Suppressor macrophage treated with lipopolysaccharide for 4 hours (primary cell): ENCODE results near the gene COL23A1.
A peak's percentile ranks its signal among the peaks of the same experiment; 100 is the strongest.

Source experiments
- DNase-seq: peaks from one replicate; pipeline ENCODE4 v3.0.0-alpha.2; 2020

Gene COL23A1

DNA sequence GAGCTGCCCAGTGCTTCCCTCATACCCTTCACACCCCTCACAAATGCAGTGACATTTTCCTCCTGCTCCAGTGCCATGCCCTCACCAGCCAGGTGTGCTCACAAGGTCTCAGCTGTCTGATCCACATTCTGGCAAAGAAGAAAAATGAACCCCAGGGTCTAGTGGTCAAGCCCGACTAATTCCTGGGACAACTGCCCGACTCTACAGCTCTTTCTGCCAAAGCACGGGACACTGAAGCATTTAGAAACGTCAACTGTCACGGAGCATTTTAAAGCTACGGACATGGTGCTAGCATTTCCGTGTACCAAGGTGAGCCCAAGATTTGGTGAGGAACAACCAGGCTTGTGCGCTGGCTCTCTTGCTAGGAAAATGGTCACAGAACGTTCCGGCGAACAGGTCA lies 300.8 kb downstream of the COL23A1 start:
- no peak for DNase-seq

DNA sequence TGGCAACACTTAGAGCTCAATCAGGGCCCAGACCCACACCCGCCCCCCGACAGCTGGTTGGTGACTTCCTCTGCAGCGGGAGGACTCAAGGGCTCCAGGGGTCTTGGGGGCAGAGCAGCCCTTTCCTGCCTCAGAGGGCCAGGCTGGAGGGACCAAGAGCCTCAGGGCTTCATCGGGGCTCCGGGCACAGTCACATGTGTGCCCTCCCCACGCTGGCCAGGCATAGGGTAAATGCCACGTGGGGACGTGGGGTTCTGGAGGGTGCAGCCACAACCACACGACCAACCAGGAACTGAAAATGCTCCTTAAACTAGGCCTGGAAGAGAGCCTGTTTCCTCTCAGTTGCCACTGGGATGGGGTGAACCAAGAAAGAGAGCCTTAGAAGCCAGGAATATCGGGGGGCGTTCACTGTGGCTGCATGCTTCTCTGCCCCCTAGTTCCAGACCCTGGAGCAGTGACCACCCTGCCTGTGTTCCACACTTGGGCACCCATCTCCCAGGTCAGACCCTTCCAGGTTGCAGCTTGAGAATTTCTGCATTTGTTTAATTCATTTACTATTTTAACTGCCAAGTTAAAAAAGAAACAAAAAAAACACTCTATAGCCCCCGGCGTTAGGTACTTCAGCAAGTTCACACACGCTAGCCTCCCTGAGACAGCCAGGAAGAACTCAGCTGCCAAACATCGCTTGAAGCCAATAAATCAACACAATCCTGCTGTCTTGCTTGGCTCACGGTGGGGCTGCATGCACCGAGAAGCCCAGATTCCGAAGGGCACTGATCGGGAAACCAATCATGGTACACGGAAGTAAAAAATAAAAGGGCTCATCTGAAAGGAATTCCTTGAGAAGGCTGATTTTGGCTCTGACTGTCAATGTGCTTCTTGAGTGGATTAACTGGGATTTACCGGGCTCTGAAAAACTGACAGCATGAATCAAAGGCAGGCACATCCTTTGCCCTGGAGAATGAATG lies 301.5 kb downstream of the COL23A1 start:
- DNase-seq = peak; percentile 23

DNA sequence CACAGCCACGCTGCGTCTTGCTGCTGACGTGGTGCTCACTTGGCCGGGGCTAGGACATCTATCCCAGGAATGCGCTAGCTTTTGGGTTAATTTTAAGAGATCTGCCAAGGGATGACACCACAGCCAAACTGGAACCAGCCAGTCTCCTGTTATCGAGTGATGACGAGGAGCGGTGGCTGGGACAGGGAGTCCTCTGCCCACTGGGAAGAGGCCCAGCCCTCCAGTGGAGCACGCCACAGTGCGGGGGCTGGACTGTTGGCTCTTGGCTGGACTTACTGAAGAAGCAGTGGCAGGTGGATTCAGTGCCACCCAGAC lies 302.4 kb downstream of the COL23A1 start:
- DNase-seq = no peak

DNA sequence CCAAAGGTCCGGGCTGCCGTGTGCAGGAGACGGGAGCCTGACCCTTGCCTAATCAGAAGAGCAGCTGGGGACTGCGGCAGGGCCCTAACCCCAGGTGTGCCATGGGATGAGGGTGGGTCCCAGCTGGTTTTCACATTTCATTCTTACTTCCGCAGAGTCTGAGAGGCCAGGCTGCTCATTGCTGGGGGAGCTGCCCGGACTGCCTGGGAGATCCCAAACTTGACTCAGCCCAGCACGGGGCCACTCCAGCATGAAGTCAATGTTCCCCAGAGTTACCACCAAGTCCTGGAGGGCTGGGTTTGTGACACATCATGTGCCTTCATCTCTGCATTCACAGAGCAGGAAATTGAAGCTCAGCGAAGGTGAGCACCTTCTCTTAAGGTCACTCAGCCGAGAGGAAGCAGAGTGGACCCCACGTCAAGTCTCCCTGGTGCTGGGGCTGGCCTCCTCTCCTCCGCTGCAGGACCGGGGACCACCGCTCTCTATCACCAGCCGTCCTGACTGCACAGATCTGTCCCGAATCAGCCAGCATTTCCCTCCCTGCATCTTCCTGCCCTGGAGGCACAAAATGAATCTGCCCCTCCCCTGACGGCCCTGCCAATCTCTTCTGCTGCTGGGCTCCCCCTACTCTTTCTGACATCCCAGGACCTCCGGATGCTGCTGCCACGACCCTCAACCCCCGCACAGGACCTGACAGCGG lies 303.0 kb downstream of the COL23A1 start:
- no peak for DNase-seq

DNA sequence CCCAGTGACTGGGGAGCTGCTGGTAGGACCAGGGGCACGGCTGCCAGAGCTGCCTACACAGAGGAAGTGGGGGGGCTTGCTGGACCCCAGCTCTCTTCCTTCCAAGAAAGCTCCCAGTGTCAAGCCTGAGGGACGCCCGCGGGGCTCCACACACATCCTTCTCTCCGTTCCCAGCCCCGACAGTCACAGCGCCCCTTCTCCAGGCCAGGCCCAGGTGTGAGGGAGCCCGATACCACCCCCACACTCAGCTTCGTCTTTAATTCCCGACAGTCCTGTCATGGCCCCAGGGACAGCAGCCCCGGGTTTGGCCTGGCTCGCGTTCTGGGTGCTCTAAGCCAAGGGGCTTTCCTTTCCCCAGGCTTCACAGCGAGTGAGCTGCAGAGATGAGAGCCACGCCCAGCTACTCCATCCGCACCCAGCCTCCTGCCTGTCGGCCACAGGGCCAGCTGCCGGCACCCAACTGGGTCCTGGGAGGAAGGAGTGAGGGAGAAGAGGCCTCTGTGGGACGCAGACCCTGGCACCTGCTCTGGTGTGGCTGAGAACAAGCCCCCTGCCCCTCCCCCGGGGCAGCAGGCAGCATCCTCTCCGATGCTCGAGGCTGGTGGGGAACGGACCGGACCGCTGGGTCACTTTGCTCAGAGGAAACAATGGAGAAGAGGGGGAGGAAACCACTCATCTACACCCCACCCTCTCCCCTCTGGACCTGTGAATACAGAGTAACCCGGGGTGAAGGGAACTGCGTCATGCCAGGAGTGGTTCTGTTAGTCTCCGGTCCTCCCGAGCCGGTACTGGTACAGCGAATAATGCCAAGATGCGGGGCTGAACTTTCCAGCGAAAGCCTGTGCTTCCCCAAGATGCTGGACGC lies 303.7 kb downstream of the COL23A1 start:
- DNase-seq = no peak

DNA sequence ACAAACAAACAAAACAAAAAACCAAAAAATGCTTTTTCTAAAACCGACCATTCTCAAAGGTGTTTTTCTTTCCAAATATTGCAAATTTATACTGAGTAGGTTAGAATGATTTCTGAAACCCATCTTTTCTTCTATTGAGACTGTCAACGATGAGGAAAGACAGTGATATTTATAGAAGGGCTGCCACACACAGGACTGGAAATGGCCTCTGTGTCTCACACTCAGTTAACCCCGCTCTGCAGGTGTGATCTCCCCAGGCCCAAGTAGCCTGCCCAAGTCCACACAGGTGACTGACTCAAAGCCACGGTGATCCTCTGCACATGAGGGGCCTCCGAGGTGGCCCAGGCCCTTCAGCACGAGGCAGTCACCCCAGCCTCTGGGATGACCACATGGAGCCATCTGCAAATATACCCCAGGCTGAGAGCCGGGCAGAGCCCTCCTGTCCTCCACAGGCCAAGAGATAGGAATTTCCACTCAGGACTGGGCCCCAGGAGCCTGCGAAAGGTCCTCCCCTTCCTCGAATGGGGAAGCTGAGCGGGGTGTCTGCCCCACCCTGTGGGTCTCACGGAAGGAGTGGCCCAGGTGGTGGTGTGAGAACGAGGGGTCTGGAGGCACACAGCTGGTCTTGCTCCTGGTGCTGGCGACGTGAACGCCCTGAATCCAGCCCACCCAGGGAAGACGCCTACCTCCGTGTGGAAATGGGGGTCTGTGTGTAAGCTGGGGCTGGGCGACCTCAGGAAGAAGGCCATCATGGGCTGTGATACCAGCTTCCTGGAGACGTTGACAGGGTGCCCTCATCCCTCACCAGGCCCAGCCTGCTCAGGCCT lies 304.6 kb downstream of the COL23A1 start:
- no peak for DNase-seq

DNA sequence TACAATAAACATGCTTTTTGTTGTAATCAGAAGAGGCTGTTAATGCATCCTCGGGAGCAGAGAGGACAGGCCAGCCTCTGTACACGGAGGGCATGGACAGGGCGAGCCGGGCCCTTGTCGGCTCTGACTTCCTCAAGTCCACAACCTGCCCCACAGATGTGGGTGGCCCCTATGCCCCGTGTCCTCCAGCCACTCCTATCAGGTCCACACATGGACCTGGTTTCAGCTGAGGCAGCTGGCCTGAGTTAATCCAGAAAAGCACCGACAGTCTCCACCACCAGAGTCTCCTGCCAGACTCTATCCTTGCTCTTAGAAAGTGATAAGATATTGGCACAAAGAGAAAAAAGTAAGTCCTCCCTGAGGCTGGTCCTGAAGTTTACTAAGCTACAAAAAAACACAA lies 305.2 kb downstream of the COL23A1 start:
- no peak for DNase-seq

DNA sequence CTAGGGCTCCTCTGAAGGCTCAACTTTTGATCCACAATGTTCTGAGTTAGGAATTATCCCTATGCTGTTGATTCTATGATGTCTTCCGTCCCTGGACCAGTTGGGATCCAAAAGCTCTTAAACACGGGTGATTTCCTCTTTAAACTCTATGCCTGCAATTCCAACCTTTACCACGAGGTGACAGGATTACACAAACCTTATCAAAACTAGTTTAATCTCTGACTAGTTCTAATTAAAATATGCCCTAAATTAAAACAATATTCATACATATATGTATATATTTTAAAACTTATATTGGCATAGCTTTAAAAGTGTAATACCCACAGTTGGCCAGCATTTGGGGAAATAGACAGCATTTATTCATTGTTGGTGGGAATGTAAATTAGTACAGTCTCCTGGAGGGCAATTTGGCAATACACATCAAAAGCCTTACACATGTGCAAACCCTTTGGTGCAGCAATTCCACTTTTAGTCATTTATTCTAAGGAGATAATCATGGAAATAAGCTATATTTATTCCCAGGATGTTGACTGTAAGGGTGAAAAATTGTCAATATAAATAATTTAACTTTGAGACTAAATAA lies 306.0 kb downstream of the COL23A1 start:
- peak; percentile 82 for DNase-seq

DNA sequence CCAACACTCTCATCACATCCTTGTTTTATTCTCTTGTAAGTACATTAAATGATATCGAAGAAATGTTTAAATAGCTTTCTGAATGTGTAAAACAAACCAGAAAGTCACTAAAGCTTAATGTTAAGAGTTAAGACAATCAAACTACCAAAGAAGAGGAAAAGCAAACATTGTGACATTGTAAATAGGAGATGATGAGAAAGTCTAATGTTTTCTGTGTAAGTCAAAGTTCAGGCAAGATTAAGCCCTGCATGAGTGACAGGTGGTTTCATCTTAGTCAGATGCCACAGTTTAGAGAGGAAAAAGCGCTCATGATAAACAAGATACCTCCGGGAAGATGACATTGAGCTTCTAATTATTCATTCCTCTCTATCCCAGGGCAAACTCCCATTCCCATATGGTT lies 306.7 kb downstream of the COL23A1 start:
- no peak for DNase-seq

DNA sequence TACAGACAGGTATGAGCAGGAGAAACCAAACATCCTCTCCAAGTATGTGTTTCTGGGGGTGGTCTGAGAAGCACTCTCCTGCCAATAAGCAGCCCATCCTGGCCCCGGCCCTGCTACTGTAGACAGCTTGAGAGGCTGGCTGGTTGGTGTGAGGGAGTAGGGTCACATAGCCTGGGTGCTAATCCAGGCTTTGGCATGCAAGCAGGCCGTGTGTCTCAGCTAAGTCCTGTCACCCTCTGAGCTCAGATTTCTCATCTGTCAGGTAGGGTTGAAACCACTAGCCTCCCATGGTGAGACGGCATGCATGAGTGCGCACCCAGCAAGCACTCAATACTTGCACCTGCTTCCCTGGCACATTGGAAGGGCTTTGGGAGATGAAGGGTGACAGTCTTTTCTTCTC lies 307.8 kb downstream of the COL23A1 start:
- no peak for DNase-seq

DNA sequence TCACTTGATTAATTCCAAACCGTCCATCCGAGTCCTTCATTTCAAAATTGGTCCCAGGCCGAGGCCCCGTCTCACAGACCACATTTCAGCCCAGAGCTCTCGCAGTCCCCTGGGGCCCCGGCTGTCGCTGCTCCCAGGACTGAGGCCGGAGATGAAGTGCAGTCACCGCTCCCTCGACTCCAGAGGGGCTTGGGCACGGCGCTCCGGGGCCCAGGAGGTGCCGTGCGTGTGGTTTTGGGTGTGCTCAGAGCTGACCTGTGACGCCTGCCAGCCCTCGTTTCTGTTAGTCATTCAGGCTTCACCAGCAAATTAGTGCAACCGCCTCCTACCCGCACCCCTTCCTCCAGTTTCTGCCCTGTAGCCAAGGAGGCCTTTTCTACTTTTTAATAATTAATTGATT lies 308.9 kb downstream of the COL23A1 start:
- DNase-seq = no peak

DNA sequence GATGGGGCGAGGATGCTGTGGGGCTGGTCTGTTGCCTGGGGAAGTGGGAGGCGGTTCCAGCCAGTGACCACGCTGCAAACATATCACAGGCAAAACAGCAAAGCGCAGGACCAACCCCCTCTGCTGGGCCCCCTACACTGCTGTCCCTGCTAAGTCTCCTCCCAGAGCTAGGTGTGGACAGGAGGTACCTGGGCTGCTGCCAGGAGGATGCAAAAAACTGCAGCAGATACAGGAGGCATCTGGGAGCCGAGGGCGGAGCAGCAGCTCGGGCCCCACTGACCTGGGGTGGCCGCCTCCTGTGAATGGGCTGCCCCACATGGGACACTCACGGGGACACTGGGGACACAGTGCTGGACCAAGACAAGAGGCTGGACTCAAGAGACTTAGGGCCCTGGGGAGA lies 309.6 kb downstream of the COL23A1 start:
- DNase-seq = no peak

DNA sequence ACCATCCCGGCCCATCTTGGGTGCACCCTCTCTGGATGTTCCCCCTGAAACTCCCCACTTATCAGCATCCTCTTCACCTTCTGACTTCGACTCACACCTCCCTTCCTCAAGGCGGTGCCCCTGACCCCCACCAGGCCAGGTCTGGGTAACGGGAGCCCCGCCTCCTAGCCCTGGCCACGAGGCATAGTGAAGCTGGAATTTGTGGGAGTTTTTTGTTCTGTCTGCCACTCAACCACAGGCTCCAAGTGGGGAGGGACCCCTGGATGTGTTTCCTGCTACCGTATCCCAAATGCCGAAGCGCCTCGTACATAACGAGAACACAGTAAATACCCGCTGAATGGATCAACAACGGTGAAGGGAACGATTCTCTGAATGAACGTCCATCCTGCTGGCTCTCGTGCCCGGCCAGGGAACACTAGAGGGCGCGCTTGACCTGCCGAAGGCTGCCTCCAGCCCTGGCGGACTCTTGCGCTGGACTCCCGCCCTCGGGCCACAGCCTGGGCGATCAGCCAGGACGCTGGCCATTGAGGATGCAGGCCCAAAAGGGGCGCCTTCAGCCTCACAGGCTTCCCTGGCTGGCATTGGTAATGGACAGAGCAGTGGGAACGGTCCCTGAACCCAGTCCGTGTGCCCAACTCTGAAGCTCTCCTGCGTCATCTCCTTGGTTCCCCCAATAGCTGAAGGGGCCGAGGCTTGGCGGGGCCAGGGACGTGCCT lies 310.3 kb downstream of the COL23A1 start:
- DNase-seq = peak; percentile 92

DNA sequence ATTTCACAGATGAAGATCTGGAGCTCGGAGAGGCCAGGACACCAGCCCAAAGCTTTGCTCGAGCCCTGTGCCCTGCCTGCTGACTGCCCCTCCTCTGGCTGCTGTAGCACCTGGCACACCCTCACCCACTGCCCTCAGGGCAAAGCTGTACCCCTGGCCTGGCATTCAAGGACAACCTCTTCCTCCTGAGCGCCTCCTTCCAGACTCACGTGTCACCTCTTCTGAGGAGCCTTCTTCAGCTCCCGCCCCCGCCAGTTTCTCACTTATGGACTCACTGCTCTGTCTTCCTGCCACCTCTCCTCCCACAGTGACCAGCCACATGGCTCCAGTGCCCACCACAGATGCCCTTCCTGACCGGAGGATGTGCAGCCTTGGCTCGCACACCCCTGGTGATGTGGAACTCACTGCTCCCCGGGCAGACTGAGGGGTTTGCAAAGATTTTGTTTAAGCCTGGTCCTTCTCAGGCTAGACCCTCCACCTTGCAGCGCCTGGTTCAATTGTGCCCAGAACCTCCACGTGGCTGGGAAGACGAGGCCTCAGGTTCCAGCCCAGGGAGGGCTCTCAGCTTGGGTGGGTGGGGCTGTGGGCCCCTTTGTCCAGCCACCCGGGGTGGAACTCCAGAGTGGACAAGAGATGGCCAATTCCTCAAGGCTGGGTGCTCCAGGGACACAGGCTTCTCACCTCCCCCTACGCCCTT lies 311.0 kb downstream of the COL23A1 start:
- DNase-seq = no peak

DNA sequence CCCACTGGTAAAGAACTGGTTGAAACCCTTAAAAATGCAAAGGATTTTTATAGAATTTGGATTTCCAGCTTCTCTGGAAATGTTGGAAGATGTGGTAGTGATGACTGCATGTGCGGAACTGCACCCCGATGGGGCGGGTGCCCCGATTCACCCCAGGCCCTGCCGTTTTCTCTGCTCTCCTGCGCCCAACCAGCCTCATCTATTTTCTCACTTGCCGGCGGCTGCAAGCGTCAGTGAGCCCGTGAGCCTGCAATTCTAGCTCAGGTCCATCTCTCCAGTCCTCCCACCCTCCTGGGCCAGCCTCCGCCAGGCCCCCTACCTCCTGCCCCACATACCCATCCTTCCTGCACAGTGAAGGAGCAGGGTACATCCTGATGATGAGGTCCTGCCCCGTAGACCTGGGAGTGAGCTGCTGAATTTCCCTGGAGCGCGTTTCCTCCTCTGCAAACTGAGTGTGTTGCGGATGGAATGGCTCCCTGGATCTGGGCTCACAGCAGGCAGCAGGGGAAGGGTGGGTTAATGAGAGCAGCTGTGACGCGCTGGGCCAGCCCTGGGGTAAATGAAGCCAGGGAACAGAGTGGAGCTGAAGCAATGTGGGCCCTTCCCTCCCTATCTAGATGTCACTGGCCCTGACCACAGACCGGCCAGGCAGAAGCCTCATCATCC lies 311.7 kb downstream of the COL23A1 start:
- DNase-seq = no peak

DNA sequence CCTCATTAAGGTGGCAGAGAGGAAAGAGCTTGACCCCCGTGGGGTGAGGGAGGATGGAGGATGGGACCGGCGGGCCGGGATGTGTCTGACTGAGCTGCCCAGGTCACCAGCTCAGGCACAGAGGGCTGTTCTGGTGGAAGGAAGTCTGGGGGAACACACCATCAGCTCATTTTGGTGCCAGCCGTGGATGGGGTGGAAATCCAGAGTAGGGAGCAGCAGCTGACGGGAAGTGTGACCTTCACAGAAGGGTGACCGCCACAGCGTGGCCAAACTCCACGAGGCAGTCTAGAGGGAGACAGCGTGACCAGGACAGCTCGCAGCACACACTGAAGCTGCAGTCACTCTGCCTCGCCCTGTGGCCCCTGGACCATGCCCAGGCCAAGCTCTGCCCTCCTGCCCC lies 312.3 kb downstream of the COL23A1 start:
- DNase-seq = no peak

DNA sequence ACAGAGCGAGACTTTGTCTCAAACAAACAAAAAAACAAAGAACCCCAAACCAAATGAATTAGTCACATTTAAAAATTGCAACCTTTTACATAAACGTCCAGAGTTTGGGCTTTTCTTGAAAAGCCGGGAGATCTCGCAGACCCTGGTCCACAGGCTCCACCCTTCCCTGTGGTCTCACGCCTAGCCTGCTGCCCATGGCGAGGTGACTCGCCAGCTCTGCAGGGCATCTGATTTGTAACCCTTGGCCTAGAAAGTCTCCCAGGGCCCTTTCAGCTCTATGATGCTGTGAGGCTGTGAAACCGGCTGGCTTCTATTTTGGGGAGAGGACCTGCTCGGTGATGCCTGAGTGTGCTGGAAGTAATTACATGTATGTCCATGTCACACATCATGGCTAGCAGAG lies 312.8 kb downstream of the COL23A1 start:
- no peak for DNase-seq

DNA sequence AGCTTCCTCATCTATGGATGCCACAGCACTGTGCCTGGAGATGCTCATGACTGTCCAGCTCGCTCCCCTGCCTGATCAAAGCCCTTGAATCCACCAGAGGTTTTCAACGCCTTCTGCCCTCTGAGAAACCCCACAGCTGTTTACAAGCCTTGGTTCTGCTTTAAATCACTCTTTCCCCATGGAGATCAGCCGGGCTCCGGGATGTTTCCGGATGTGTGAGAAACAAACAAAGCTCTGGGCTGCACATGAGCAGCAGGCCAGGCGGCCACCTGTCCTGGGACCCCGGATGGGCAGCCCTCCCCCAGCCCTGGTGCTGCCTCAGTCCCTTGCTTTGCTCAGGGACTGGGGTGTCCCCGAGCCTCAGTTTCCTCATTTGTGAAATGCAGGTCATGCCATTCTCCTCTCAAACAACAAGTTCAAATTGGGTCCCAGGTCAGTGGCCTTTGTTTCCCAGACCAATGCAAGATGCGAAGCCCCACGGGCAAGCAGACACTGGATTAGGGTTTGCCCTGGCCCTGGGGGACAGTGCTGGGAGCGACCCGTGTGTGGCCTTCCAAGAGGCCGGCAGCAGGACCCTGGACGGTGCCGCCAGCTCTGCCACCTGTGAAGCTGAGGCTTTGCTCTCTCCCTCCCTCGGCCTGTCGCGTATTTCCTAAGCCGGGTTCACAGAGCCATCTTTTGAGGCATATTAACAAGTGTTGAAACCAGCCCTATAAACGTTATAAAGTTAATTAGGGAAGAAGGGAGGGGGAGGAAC lies 315.2 kb downstream of the COL23A1 start:
- no peak for DNase-seq
